Measurements from ENCODE around the gene ADAMTS7.
"Not testable (repeated sequence)": the region's sequence is repeated elsewhere in the genome, so short reads cannot be mapped to it uniquely, and the experiment has no call there.

DNA sequence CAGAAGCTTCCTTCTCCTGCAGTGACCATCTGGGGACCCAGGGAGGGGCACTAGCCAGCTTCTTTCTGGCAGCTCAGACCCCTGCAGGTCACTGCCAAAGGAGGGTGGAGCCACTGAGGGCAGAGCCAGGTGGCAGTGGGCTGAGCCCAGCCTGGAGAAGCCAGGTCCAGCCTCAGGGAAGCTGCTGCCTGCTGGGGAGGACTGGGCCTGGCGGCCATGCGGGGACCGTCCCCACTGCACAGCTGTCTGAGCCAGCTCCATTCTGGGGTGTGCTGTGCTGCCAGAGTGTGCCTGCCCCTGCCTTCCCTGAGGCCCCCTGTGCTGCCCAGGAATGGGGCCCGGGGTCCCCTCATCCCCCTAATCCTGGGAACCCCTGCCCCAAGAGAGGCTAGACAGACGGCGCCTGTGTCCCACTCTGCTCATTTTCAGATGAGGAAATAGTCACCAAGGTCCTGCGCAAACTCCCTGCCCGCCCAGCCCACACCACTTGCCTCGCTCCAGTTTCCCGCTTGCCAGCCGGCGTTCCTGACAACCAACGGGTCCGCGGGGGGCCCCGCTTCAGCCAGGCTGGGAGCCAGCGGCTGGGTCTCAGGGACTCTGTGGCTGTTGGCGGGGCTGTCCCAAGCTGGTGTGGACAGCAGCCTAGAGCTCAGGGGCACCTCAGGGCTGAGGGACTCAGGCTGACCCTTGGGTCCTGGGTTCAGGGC, 46.0 kb downstream of the ADAMTS7 start:
- not testable (repeated sequence) for TF ChIP-seq TAF1 (IDR thresholded peaks at IDR 0.05; ENCODE audit: borderline replicate concordance, low read depth, low read length); POLR2A (IDR thresholded peaks at IDR 0.05; ENCODE audit: low read depth, low read length); POLR2AphosphoS5 (IDR thresholded peaks at IDR 0.05; ENCODE audit: low read depth, low read length)
